GM21619 (cell line): Measurements from ENCODE around the gene FAM229B.

Experiments used
- ATAC-seq: cut with Tn5 transposase; IDR thresholded peaks from one replicate; pipeline ENCODE4 v1.9.1; 2021; ENCODE audit not compliant: unreplicated experiment

FAM229B gene

DNA sequence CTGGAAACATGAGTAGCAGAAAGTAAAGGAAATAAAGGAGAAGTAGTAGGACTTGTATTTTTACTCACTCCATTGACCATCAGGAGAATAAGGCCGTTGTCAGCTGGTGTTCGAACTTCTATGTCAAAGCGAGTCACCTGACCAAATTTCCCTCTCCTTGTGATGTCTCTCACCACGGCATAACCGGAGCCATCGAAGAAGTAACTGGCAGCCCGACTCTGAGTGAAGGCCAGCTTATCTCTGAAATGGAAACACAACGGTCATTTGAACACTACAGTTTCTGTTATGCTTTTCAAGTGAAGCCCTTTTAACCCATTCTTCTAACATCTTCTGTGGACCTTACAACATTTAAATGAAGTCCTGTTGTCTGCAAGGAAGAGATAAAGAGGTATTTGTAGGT is 51.7 kb downstream of the FAM229B start:
- no peak for ATAC-seq

DNA sequence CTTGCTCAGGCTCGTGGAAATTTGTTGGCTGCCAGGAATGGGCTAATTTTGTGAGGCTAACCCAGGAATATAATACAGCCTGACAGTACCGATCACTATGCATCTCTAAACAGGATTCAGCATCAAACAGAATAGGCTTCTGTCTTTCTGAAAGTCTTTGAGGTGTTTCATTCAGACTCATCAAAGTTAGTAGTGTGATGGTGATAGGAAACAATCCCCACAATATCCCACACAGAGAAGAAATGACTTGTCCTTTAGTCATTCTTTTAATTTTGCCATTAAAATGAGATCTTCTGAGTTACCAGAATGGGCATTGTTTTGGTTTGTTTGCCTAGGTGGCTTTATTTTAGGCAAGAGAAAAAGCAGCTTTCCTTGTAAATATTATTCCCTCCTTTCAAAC is 54.3 kb downstream of the FAM229B start:
- ATAC-seq = no peak

GRCh38 chr6:112144145-112144926 is 56.9 kb downstream of the FAM229B start:
- ATAC-seq = no peak

DNA sequence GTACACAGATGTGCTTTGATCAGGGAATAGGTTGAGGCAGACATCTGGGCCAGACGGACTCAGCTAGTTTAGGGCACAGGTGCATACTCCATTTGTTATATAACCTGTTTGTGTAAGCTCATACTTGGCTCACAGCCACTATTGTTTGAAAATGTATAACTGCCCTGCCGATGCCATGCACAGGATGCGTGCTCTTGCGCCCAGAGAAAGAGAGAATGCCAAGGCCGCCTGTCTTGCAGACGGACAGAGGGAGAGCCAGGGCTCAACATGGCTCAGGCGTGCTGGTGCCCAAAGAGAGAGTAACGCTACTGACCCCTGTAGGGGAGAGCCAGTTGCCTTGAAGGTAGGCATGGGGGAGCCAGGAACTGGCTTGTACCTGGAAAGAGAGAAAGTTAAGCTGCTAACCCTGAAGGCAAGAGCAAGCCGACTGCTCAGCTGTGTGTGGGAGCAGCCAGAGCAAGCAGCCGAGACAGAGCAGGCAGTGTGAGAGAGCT is 57.7 kb downstream of the FAM229B start:
- no peak for ATAC-seq

- ATAC-seq = no peak
These were observed 60.7 kb downstream of the FAM229B start for GRCh38 chr6:112148103-112148502.

GRCh38 chr6:112149236-112149635 is 61.8 kb downstream of the FAM229B start:
- ATAC-seq = no peak

GRCh38 chr6:112149719-112150263 is 62.4 kb downstream of the FAM229B start:
- ATAC-seq = no peak

GRCh38 chr6:112150363-112150762 is 63.0 kb downstream of the FAM229B start:
- no peak for ATAC-seq
